HEK293T (cell line): Measurements from ENCODE around the gene APOOL.
"Not testable (repeated sequence)": the region's sequence is repeated elsewhere in the genome, so short reads cannot be mapped to it uniquely, and the experiment has no call there.

Source experiments
- CTCF ChIA-PET: fragments of 350-600 bp; formaldehyde crosslinking; extraction: SDS; loops from one replicate; lab custom pipeline; 2021; ENCODE audit warnings: antibody characterized with exemption, inconsistent platforms; lab: Yijun Ruan, JAX
- POLR2A ChIA-PET: fragments of 350-600 bp; formaldehyde crosslinking; extraction: SDS; loops from one replicate; lab custom pipeline; 2020; ENCODE audit warnings: antibody characterized with exemption, inconsistent platforms; lab: Yijun Ruan, JAX
- DNase-seq: peaks from one replicate; pipeline ENCODE4 v3.0.0; 2012; ENCODE audit warnings: mixed read lengths; ENCODE audit errors: extremely low spot score
- ARNT ChIP-seq: fragments of 450-650 bp; IDR thresholded peaks from 2 replicates; pipeline ENCODE4 v1.6.1; 2017; ENCODE audit warnings: mild to moderate bottlenecking
- BHLHE40 ChIP-seq: fragments of 450-650 bp; IDR thresholded peaks from 2 replicates; pipeline ENCODE4 v1.6.1; 2016; ENCODE audit warnings: mild to moderate bottlenecking, moderate library complexity, borderline replicate concordance
- CTBP1 ChIP-seq: fragments of 450-650 bp; IDR thresholded peaks from 2 replicates; pipeline ENCODE4 v1.6.1; 2016; ENCODE audit warnings: borderline replicate concordance
- ELF4 ChIP-seq: fragments of 450-650 bp; IDR thresholded peaks from 2 replicates; pipeline ENCODE4 v1.6.1; 2017; ENCODE audit warnings: antibody characterized with exemption
- FOXA1 ChIP-seq: fragments of 450-650 bp; IDR thresholded peaks from 2 replicates; pipeline ENCODE4 v1.6.1; 2016; ENCODE audit warnings: mild to moderate bottlenecking
- FOXK2 ChIP-seq: fragments of 450-650 bp; IDR thresholded peaks from 2 replicates; pipeline ENCODE4 v1.6.1; 2016; ENCODE audit warnings: mild to moderate bottlenecking
- FOXM1 ChIP-seq: fragments of 450-650 bp; IDR thresholded peaks from 2 replicates; pipeline ENCODE4 v1.6.1; 2017; ENCODE audit warnings: mild to moderate bottlenecking, borderline replicate concordance
- HDGF ChIP-seq: fragments of 450-650 bp; IDR thresholded peaks from 2 replicates; pipeline ENCODE4 v1.6.1; 2017; ENCODE audit warnings: antibody characterized with exemption, borderline replicate concordance
- L3MBTL2 ChIP-seq: fragments of 450-650 bp; conservative IDR thresholded peaks from 2 replicates; pipeline ENCODE4 v1.6.1; 2016; ENCODE audit warnings: mild to moderate bottlenecking
- LEF1 ChIP-seq: fragments of 450-650 bp; IDR thresholded peaks from 2 replicates; pipeline ENCODE4 v1.6.1; 2017; ENCODE audit warnings: mild to moderate bottlenecking, borderline replicate concordance
- NFRKB ChIP-seq: fragments of 450-650 bp; IDR thresholded peaks from 2 replicates; pipeline ENCODE4 v1.6.1; 2016; ENCODE audit warnings: mild to moderate bottlenecking, moderate library complexity
- SP1 ChIP-seq: fragments of 450-650 bp; IDR thresholded peaks from 2 replicates; pipeline ENCODE4 v1.6.1; 2017
- SUZ12 ChIP-seq: fragments of 450-650 bp; IDR thresholded peaks from 2 replicates; pipeline ENCODE4 v1.6.1; 2016; ENCODE audit warnings: mild to moderate bottlenecking
- TARDBP ChIP-seq: fragments of 450-650 bp; IDR thresholded peaks from 2 replicates; pipeline ENCODE4 v1.6.1; 2016
- ZNF384 ChIP-seq: fragments of 450-650 bp; IDR thresholded peaks from 2 replicates; pipeline ENCODE4 v1.6.1; 2016
- TF ChIP-seq, protein P1 (sequence below): fragments of 450-650 bp; IDR thresholded peaks from 2 replicates; pipeline ENCODE4 v1.6.1; 2016

APOOL gene

DNA sequence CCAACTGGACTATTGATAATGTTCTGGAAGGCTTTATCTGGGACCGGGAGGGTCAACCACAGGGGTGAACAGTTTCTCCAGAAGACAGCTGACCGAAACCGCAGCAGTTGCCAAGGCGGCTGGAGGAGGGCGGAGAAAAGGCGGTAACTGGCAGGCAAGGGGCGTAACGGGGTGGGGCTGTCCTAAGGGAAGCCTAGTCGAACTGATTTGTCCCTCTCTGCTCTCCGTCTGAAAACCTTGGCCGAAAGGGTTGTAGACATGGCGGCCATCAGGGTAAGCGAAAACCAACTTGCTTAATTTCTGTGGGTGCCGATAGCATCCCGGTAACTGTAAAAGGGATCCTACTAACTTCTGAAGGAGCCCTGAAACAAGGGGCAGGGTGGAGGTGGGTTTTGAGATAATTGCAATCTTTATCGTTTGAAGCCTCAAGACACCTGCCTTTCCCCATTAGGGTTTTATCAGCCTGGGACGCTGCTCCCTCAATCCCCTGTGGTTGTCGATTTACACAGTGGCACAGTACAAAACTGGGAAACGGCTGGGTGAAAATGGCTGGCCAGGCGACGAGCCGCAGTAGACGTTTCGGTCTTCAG lies at the start of gene APOOL:
APOOL (plus strand) TSS at position 223 of the 590 bp plus-strand sequence; CDS start at position 259, 36 bp downstream.
- CTCF ChIA-PET: interaction anchor here (1.0 kb wide), 1 partner anchor 274 kb away, joined by 3 read pairs; no protein-coding TSS in a partner anchor
- POLR2A ChIA-PET: interaction anchor here (1.0 kb wide), 1 partner anchor 45 kb away, joined by 3 read pairs; no protein-coding TSS in a partner anchor
- peak; percentile 73 for DNase-seq
- TF ChIP-seq SP1: no peak
- TF ChIP-seq NFRKB: 0 out of 2 replicates have a peak, but pooled peaks have one; percentile 41
- TF ChIP-seq, protein P1, sequence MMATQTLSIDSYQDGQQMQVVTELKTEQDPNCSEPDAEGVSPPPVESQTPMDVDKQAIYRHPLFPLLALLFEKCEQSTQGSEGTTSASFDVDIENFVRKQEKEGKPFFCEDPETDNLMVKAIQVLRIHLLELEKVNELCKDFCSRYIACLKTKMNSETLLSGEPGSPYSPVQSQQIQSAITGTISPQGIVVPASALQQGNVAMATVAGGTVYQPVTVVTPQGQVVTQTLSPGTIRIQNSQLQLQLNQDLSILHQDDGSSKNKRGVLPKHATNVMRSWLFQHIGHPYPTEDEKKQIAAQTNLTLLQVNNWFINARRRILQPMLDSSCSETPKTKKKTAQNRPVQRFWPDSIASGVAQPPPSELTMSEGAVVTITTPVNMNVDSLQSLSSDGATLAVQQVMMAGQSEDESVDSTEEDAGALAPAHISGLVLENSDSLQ: peak; percentile 83

- ChIA-PET POLR2A (no interaction called here), CTCF (no interaction called here)
- no peak for DNase-seq
- no peak for TF ChIP-seq CTBP1
- no peak for TF ChIP-seq FOXM1
- no peak for TF ChIP-seq LEF1
- no peak for TF ChIP-seq L3MBTL2
- TF ChIP-seq, protein P1: no peak
- TF ChIP-seq ELF4: no peak
- TF ChIP-seq HDGF: no peak
- no peak for TF ChIP-seq NFRKB
- no peak for TF ChIP-seq ARNT
- no peak for TF ChIP-seq SUZ12
- TF ChIP-seq TARDBP: no peak
- no peak for TF ChIP-seq SP1
- no peak for TF ChIP-seq BHLHE40
- TF ChIP-seq ZNF384: no peak
- no peak for TF ChIP-seq FOXA1
- TF ChIP-seq FOXK2: no peak
Observed at GRCh38 chrX:84956304-84956703, 47.4 kb upstream of the APOOL start.

GRCh38 chrX:84974803-84975202 lies 28.9 kb upstream of the APOOL start:
- ChIA-PET POLR2A (no interaction called here), CTCF (no interaction called here)
- DNase-seq: no peak
- no peak for TF ChIP-seq ARNT
- no peak for TF ChIP-seq CTBP1
- TF ChIP-seq HDGF: no peak

- POLR2A ChIA-PET, DNase-seq: not testable (repeated sequence)
Observed at GRCh38 chrX:84991739-84992138, 11.9 kb upstream of the APOOL start.

GRCh38 chrX:84993150-84993549 lies 10.5 kb upstream of the APOOL start:
- no peak for DNase-seq
- ChIA-PET POLR2A (no interaction called here), CTCF (no interaction called here)
- TF ChIP-seq L3MBTL2 (no peak), FOXM1 (no peak), HDGF (no peak), NFRKB (no peak), BHLHE40 (no peak)

More at GRCh38 chrX:84991739-84992138, 11.9 kb upstream of the APOOL start:
- CTCF ChIA-PET: not testable (repeated sequence)

DNA sequence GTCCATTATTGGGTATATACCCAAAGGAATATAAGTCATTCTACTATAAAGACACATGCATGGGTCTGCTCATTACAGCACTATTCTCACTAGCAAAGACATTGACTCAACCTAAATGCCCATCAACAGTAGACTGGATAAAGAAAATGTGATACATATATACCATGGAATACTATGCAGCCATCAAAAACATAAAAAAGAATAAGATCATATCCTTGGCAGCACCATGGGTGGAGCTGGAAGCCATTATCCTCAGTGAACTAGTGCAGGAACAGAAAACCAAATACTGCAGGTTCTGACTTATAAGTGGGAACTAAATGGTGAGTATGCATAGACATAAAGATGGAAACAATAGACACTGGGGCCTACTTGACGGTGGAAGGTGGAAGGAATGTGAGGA lies 2.3 kb upstream of the APOOL start:
- ChIA-PET POLR2A (no interaction called here), CTCF (no interaction called here)
- TF ChIP-seq FOXK2 (no peak), NFRKB (no peak), ARNT (no peak), CTBP1 (no peak), SUZ12 (no peak), TARDBP (no peak), HDGF (no peak), FOXM1 (no peak), ZNF384 (no peak), ELF4 (no peak)
- TF ChIP-seq, protein P1: no peak
- DNase-seq: no peak

- CTCF ChIA-PET: no interaction called here
- no peak for DNase-seq
- TF ChIP-seq SUZ12 (no peak), L3MBTL2 (no peak), TARDBP (no peak), ARNT (no peak), ZNF384 (no peak), ELF4 (no peak), CTBP1 (no peak), SP1 (no peak), FOXM1 (no peak)
- TF ChIP-seq, protein P1: no peak
- POLR2A ChIA-PET: interaction anchor here (1.0 kb wide), 1 partner anchor 45 kb away, joined by 3 read pairs; no protein-coding TSS in a partner anchor
Observed at GRCh38 chrX:85004255-85004654, 578 bp downstream of the APOOL start.
